NCI-H446 (cell line): ENCODE results near the gene UBE2V1.
"Not testable (repeated sequence)": the region's sequence is repeated elsewhere in the genome, so short reads cannot be mapped to it uniquely, and the experiment has no call there.

Experiments
- DNase-seq, 2 experiments: peaks; one replicate each; lab custom pipeline; 2025; lab: John Stamatoyannopoulos, UW

UBE2V1 gene

GRCh38 chr20:50095476-50096078 is 17.4 kb downstream of the UBE2V1 start:
- no peak for DNase-seq

GRCh38 chr20:50094522-50094921 is 18.4 kb downstream of the UBE2V1 start:
- no peak for DNase-seq

GRCh38 chr20:50093240-50093639 is 19.7 kb downstream of the UBE2V1 start:
- no peak for DNase-seq

GRCh38 chr20:50092436-50092835 is 20.5 kb downstream of the UBE2V1 start:
- DNase-seq: no peak

GRCh38 chr20:50089787-50090177 is 23.2 kb downstream of the UBE2V1 start:
- no peak for DNase-seq

GRCh38 chr20:50089140-50089786 is 23.7 kb downstream of the UBE2V1 start:
- no peak for DNase-seq

- no peak for DNase-seq
Observed at GRCh38 chr20:50088022-50088421, 24.9 kb downstream of the UBE2V1 start.

GRCh38 chr20:50085481-50086365 is 27.2 kb downstream of the UBE2V1 start:
- DNase-seq: peak; percentile 52 to 86

- DNase-seq: no peak
Observed at GRCh38 chr20:50085146-50085480, 27.8 kb downstream of the UBE2V1 start.

GRCh38 chr20:50083034-50083433 is 29.9 kb downstream of the UBE2V1 start:
- DNase-seq: no peak

- not testable (repeated sequence) for DNase-seq
Observed at GRCh38 chr20:50082056-50082455, 30.9 kb downstream of the UBE2V1 start.

GRCh38 chr20:50077818-50078601 is 34.9 kb downstream of the UBE2V1 start:
- no peak for DNase-seq

GRCh38 chr20:50073500-50073899 is 39.5 kb downstream of the UBE2V1 start:
- no peak for DNase-seq

- peak; percentile 86 to 96 for DNase-seq
Observed at GRCh38 chr20:50071039-50071888, 41.7 kb downstream of the UBE2V1 start.

GRCh38 chr20:50070361-50070760 is 42.6 kb downstream of the UBE2V1 start:
- DNase-seq: no peak

- no peak for DNase-seq
Observed at GRCh38 chr20:50068041-50068651, 44.8 kb downstream of the UBE2V1 start.

- no peak for DNase-seq
Observed at GRCh38 chr20:50067461-50067860, 45.5 kb downstream of the UBE2V1 start.

GRCh38 chr20:50067018-50067417 is 45.9 kb downstream of the UBE2V1 start:
- DNase-seq: no peak

GRCh38 chr20:50066161-50066834 is 46.7 kb downstream of the UBE2V1 start:
- DNase-seq: no peak

- DNase-seq: no peak
Observed at GRCh38 chr20:50065325-50065615, 47.7 kb downstream of the UBE2V1 start.

GRCh38 chr20:50063763-50064162 is 49.2 kb downstream of the UBE2V1 start:
- not testable (repeated sequence) for DNase-seq
